HCT116 (cell line): ENCODE data around the gene CAMKK2.

Experiments used
- EZH2 ChIP-seq: fragments of 200-600 bp; sonication (generic); IDR thresholded peaks from 2 replicates; pipeline ENCODE4 v1.6.1; 2017; ENCODE audit warnings: antibody characterized with exemption, mixed run types
- JUND ChIP-seq: IDR thresholded peaks from 2 replicates; pipeline ENCODE4 v1.6.1; 2012
- SIN3A ChIP-seq: IDR thresholded peaks from 2 replicates; pipeline ENCODE4 v1.6.1; 2012; ENCODE audit warnings: low read depth
- TCF7L2 ChIP-seq: IDR thresholded peaks from 2 replicates; pipeline ENCODE4 v1.7.0; 2011; ENCODE audit warnings: borderline replicate concordance, inconsistent platforms; ENCODE audit not compliant: insufficient read depth, insufficient read length; ENCODE audit errors: extremely low read depth
- TF ChIP-seq, protein P1 (sequence below), 3 experiments: fragments of 200-600 bp in 1 of 3; sonication (generic) in 1 of 3; IDR thresholded peaks in 2 of 3; conservative IDR thresholded peaks in 1 of 3; 2 replicates each; pipeline ENCODE4 v1.5.1; 2012 to 2017; ENCODE audit warnings: low read depth in 2 of 3, low read length in 2 of 3, antibody characterized with exemption in 1 of 3, borderline replicate concordance in 1 of 3, control low read depth in 1 of 3, mild to moderate bottlenecking in 1 of 3, mixed read lengths in 1 of 3, mixed run types in 1 of 3, moderate library complexity in 1 of 3; ENCODE audit not compliant: insufficient read depth in 1 of 3
- TF ChIP-seq, protein P2 (sequence below): IDR thresholded peaks from 2 replicates; pipeline ENCODE4 v1.6.1; 2012
- TF ChIP-seq, protein P3 (sequence below): IDR thresholded peaks from 2 replicates; pipeline ENCODE4 v1.6.1; 2012

DNA sequence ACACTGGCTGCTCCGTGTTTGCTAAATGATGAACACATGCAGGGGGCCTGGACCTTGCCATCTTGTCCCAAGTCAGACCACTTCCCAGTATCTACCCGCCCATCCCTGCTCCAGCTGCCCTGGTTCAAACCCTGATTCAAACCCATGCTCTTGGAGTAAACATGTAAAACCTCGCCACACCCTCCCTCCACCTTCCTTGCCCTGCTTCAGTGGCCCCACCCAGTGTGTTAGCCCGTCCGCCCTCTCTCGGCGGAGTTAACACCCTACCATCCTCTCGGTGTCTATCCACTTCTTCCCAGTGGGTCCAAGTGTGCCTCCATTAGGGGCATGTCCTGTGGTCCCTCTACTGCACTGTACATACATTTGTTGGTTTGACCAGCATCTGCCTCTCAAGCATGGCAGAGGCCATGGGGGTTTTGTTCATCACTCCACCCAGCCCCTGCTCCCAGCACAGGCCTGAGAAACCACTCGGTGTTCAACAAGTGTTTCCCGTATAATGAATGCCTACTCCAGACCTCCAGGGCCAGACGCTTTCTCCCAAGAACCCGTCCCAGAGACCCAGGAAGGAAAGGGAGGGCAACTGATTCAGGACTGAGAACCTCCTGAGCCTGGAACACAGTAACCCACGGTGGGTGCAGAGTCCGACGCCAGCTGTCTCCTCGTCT, 49.5 kb downstream of the CAMKK2 start:
- TF ChIP-seq, protein P1, sequence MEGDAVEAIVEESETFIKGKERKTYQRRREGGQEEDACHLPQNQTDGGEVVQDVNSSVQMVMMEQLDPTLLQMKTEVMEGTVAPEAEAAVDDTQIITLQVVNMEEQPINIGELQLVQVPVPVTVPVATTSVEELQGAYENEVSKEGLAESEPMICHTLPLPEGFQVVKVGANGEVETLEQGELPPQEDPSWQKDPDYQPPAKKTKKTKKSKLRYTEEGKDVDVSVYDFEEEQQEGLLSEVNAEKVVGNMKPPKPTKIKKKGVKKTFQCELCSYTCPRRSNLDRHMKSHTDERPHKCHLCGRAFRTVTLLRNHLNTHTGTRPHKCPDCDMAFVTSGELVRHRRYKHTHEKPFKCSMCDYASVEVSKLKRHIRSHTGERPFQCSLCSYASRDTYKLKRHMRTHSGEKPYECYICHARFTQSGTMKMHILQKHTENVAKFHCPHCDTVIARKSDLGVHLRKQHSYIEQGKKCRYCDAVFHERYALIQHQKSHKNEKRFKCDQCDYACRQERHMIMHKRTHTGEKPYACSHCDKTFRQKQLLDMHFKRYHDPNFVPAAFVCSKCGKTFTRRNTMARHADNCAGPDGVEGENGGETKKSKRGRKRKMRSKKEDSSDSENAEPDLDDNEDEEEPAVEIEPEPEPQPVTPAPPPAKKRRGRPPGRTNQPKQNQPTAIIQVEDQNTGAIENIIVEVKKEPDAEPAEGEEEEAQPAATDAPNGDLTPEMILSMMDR (IDR thresholded peaks at IDR 0.05 in 2 of 3, conservative IDR thresholded peaks at IDR 0.05 in 1 of 3; ENCODE audit: borderline replicate concordance in 1 of 3, insufficient read depth in 1 of 3, low read depth in 2 of 3, low read length in 2 of 3), result no peak
- TF ChIP-seq JUND (no peak), EZH2 (no peak), TCF7L2 (no peak), SIN3A (no peak)
- TF ChIP-seq, protein P2, sequence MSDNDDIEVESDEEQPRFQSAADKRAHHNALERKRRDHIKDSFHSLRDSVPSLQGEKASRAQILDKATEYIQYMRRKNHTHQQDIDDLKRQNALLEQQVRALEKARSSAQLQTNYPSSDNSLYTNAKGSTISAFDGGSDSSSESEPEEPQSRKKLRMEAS, result no peak
- TF ChIP-seq, protein P3, sequence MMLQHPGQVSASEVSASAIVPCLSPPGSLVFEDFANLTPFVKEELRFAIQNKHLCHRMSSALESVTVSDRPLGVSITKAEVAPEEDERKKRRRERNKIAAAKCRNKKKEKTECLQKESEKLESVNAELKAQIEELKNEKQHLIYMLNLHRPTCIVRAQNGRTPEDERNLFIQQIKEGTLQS, result no peak
